HG02852 (cell line): ENCODE results near the gene CASTOR1.
"Not testable (repeated sequence)": the region's sequence is repeated elsewhere in the genome, so short reads cannot be mapped to it uniquely, and the experiment has no call there.

Experiments used
- ATAC-seq: cut with Tn5 transposase; IDR thresholded peaks from one replicate; pipeline ENCODE4 v1.9.1; 2021; ENCODE audit warnings: mild to moderate bottlenecking, moderate library complexity; ENCODE audit not compliant: unreplicated experiment

The CASTOR1 gene

GRCh38 chr22:30289141-30289979, at the start of gene CASTOR1:
TSS of gene CASTOR1 (minus strand) at chr22:30289505. CDS start at chr22:30289497, 8 bp downstream.
- ATAC-seq, result peak; percentile 66

GRCh38 chr22:30338802-30339201, 49.5 kb upstream of the CASTOR1 start:
- no peak for ATAC-seq

GRCh38 chr22:30338341-30338740, 49.0 kb upstream of the CASTOR1 start:
- ATAC-seq, result not testable (repeated sequence)

- no peak for ATAC-seq
Measured at GRCh38 chr22:30337461-30337778, 48.1 kb upstream of the CASTOR1 start.

- ATAC-seq, result no peak
Measured at GRCh38 chr22:30336752-30337460, 47.6 kb upstream of the CASTOR1 start.

GRCh38 chr22:30335236-30335635, 45.9 kb upstream of the CASTOR1 start:
- ATAC-seq, result no peak

GRCh38 chr22:30334646-30335045, 45.3 kb upstream of the CASTOR1 start:
- ATAC-seq, result no peak

GRCh38 chr22:30333707-30334087, 44.4 kb upstream of the CASTOR1 start:
- no peak for ATAC-seq

GRCh38 chr22:30332994-30333706, 43.8 kb upstream of the CASTOR1 start:
- ATAC-seq, result no peak

- no peak for ATAC-seq
Measured at GRCh38 chr22:30332551-30332950, 43.2 kb upstream of the CASTOR1 start.

GRCh38 chr22:30328466-30329049, 39.3 kb upstream of the CASTOR1 start:
- ATAC-seq, result no peak

- ATAC-seq, result no peak
Measured at GRCh38 chr22:30327864-30328345, 38.6 kb upstream of the CASTOR1 start.

GRCh38 chr22:30326706-30327362, 37.5 kb upstream of the CASTOR1 start, which contains the start of gene TBC1D10A:
TSS of gene TBC1D10A (minus strand) at chr22:30326941. CDS start at chr22:30326881, 60 bp downstream.
- peak; percentile 87 for ATAC-seq

- peak; percentile 28 for ATAC-seq
Measured at GRCh38 chr22:30326255-30326705, 37.0 kb upstream of the CASTOR1 start.

- ATAC-seq, result no peak
Measured at GRCh38 chr22:30325724-30326254, 36.5 kb upstream of the CASTOR1 start.

- ATAC-seq, result no peak
Measured at GRCh38 chr22:30325065-30325720, 35.9 kb upstream of the CASTOR1 start.

- no peak for ATAC-seq
Measured at GRCh38 chr22:30324014-30324730, 34.9 kb upstream of the CASTOR1 start.

- ATAC-seq, result no peak
Measured at GRCh38 chr22:30323246-30323645, 33.9 kb upstream of the CASTOR1 start.

- no peak for ATAC-seq
Measured at GRCh38 chr22:30321461-30321860, 32.2 kb upstream of the CASTOR1 start.
